HK-2 (cell line): ENCODE data around the gene PTPRG.
"Not testable (repeated sequence)": the region's sequence is repeated elsewhere in the genome, so short reads cannot be mapped to it uniquely, and the experiment has no call there.

ENCODE experiments used
- DNase-seq: peaks from one replicate; pipeline ENCODE4 v3.0.0-alpha.2; 2018; ENCODE audit not compliant: unreplicated experiment

PTPRG gene

DNA sequence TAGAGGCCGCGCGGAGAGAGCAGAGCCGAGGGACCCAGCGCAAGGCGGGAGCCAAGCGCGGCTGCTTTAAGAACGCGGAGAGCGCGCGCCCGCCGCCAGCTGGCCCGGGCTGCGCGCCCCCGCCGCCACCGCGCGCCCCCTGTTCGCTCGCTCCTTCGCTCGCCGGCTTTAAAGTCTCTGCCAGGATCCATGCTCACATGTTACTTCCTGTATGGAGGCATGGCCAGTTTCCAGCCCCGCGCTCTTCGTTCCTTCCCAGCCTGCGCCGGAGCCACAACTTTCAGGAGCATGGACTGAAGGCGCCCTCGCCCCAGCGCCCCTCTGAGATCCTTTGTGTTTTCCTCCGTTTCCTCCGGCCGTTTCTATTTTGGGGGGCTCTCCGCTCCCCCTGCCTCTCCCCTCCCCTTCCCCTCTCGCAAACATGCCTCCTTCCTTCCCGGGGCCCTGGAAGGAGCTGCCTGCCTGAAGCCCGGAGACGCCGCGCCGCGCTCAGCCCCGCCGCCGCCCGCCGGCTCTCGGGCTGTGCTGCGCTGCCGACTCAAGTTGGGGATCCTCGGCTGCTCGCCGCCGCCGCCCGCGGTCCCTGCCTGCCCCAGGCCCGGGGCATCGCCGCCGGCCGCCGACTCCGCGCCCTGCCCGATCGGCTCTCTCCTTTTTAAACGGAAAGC is at the start of gene PTPRG:
PTPRG (plus strand) TSS at position 198 of the 668 bp plus-strand sequence. CDS start 717 bp downstream, outside the sequence.
- peak; percentile 82 for DNase-seq

DNA sequence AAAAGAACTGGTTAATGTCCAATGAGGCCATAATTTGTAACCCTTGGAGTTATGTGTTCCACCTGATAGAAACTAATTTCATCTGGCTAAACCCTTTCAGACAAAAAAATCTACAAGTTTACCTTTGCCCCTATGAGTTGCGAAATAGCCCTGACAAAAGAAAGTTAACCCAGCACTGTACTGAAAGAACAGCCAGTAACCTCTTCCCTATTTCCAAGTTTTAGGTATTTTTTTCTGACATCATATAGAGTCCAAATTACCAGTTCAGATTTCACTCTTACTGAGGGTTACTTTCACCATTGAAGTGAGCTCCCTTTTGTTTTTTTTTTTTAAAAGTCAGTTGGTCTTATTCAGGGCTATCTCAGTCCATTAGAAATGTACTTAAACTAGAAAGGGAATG is 42.8 kb upstream of the PTPRG start:
- no peak for DNase-seq

DNA sequence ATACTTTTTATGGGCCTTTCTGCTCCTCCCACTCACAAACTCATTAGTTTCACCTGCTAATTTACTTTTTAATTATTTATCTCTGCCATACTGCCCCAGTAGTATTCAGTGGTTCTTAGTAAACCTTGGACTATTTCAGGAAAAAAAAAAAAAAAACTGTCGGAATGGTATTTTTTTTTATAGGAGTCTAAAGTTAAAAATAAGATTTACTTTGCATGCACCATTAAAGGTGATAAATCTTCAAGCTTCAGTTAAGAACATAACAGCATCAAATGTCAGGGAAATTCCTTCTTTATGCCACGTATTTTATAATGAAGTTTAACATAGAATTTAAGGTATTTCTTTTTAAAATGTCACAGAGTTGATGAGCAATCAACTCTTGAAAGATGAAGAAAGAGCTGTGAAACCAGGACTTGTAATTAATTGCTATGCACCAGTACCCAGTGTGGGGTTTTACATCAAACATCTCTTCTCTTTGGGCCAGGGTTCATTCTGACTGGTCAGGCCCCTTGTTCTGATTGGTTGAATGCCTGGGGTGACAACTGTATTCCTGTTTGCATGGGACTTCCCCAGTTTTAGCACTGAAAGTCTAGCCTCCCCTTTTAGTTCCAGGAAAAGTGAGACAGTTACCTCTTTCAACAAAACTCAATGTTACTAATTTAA is 40.3 kb upstream of the PTPRG start:
- DNase-seq, result no peak

DNA sequence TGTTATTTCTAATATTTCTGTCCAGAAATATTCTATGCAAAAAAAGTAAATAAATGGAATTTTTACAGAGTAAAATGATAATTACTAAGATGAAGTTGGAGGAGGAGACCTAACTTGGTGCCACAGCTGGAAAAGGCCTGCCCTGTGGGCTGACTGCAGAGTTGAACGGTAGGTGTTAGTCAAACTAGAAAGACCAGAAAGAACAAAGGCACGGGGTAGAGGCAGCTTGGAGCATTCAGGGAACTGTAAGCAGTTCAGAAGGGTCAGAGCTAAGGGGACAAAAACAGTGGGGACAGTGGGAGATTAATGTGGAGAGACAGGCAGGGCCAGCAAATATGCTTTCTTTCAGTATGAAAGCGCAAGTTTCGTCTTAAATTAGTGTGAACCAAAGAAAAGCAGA is 39.3 kb upstream of the PTPRG start:
- DNase-seq, result no peak

DNA sequence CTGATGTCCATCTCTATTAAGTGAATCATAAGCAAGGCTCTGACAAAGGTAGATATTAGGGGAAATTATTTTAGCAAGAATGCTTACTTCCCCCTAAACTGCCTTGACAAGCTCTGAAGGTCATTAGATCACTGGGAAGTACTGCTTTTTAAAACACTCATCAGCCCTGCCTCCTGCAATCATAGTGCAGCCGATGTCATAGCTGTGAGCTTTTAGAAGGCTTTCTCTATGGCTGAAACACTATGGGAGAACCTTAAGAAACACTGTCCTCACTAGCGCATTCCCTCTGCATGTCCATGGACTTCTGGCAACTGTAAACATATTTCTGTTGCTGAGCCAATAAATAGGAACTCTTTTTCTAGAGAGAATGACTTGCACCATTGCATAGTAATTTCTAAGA is 38.7 kb upstream of the PTPRG start:
- DNase-seq, result no peak

DNA sequence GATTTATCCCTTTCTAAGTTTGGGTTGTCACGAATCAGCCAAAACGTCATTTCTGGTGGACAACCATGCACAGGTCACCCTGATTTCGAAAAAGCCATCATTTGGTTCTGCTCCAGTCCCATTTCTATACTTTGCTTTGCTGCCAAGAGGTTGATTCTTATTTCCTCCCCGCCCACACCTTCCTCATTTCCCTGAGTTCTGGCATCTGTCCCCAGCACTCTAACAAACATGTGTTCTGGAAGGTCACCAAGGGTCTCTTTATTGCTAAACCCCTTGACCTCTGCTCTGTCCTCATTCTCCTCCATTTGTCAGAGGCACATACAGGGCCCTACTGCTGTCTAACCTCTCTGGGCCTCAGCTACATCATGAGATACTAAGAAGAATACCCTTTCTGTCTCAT is 36.4 kb upstream of the PTPRG start:
- DNase-seq, result no peak

DNA sequence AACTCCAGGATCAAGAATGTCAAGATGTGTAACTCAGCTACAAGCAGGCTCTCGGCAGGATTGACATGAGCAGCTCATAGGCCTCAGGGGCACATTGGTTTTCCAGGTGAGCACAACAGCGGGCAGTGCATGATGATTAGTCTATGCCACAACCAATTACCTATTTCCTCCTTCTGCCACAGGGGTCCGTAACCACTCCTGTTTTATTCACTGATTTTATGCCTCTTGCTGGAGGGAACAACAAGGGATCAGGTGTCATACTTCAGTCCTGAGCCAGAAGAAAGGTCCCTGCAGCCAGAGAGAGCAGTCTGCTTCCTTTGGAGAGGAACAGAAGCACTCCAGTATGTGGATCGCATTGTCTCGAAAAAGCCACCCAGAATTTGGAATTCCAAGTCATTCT is 35.1 kb upstream of the PTPRG start:
- DNase-seq, result no peak

DNA sequence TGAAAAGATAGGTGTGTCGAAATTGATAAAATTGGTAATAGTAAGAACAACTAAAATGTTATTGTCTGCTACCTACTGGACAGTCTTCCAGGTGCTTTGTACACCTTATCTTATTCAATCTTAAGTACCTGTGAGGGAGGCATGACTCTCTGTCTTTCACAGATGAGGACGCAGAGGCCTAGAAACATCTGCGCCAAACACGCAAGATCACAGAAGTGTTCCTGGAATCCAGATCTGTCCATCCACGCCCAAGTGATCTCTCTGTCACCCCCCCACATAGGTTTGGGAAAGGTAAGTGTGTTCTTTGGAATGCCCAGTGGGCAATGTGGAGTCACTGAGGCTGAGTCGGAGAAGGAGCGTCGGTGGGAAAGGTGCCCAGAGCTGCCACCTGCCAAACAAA is 34.4 kb upstream of the PTPRG start:
- no peak for DNase-seq

DNA sequence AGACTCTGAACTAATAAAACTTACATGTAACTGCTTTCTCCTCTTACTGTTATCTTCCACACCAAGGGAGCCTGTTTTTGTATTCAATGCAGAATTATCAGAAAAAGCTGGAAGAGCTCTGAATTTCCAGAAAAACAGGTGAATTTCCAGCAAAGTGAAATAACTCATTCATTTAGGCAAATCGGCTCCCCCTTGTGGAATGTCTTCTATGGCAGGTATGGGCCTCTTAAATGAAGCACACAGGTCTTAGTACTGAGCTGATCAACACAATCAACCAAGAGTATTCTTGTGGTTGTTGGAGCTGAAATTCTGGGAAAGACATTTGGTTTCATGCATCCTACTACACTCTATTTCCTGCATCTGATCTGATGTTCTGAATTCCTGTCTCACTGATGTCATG is 31.0 kb upstream of the PTPRG start:
- no peak for DNase-seq

DNA sequence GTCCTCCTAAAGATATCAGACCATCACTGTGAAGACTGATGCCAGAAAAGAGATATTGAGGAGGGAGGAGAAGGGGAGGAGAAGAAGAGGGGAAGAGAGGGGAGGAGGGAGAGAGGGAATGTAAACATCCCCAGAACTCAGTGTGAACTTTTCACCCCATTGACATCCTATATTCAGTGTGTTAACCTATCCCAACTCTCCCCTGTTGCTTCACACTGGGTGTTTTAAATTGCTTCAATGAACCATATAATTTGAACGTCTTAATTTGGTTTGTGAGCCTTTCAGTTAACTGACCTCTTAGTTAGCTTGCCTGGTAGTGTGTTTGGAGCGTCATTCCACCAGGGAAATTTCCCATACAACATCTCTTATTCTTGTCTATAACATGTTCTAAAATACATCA is 29.8 kb upstream of the PTPRG start:
- DNase-seq, result no peak

DNA sequence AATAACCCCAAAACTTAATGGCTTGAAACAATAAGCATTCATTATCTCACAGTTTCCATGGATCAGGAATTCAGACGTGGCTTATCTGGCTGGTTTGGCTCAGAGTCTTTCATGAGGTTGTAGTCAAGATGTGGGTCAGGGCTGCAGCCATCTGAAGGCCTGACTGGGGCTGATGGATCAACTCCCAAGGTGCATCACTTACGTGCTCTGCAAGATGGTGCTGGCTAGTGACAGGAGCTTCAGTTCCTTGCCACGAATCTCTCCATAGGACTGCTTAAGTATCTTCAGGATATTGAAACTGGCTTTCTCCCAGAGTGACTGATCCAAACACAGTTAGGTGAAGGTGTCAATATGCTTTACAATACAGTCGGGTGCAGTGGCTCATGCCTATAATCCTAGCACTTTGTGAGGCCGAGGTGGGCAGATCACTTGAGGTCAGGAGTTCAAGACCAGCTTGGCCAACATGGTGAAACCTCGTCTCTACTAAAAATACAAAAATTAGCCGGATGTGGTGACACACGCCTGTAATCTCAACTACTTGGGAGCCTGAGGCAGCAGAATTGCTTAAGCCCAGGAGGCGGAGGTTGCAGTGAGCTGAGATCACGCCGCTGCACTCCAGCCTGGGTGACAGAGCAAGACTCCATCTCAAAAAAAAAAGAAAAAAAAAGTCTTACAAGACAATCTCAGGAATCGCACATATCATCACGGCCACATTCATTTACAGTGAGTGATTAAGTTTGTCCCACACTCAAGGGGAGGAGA is 28.5 kb upstream of the PTPRG start:
- no peak for DNase-seq

DNA sequence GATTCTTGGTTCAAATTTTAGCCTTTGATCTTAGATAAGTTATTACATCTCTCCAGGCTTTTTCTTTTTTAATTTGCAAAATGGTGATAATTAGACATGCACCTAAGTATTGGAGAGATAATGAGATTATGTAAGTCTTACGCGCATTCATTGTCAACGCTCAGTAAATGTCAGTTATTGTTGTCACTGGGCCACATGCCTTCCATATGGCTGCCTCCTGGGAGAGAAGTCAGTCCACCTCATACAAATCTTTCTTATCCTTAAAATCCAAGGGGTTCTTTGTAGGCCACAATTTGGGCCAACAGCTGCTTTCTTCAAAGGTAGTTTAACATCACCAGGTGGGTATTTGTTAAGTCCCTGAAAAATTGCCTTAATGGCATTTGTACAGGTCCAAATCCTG is 25.5 kb upstream of the PTPRG start:
- no peak for DNase-seq

DNA sequence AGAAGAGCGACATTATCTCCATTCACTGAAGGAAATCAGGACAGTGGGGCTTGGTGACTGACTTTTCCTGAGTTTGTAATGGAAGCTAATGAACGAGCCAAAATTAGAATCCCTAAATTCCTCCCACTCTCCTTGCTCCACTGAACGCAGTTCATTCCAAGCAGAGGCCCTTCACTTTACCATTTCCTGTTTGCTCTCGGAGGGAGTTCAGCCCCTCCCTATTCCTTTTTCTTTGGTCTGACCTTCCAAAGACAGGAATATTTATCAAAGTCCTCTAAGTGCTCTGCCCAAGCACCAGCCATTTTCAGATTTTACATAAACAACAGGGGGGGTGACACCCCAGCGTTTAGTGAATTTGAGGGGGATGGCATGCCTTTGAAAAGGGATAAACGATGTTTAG is 24.0 kb upstream of the PTPRG start:
- no peak for DNase-seq

DNA sequence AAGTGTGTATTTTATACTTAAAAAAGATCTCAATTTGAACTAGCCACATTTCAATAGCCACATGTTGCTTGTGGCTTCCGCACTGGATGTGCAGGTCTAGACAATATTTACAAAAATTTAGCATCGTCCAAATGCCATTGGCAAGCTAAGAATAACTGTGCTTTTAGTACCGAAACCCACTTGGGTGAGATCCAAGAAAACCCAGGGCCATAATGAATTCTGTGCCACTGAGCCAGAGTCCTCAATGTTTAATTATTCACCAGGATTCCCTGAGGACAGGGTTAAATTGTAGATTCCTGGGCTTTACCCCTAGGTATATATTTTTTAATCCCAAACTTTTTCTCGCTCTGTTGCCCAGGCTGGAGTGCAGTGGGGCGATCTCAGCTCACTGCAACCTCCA is 22.9 kb upstream of the PTPRG start:
- DNase-seq, result no peak

DNA sequence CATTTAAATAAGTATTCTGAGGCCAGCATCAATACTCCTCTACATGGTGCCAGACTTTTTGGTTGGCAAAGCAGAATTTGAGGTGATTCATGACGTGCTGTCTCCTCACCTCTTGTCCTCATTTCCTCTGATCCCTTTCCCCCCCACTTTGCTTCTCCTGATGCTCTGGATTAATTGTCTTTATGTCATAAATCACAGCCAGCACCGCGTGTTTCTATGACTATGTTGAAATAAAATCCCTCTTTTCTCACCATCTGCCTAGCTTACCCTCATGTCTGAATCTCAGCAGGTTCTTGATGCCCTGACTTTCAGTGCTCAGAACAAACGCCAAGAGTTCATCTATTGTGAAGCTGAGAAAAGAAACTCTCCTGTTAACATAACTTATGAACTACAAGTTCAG is 19.7 kb upstream of the PTPRG start:
- no peak for DNase-seq

DNA sequence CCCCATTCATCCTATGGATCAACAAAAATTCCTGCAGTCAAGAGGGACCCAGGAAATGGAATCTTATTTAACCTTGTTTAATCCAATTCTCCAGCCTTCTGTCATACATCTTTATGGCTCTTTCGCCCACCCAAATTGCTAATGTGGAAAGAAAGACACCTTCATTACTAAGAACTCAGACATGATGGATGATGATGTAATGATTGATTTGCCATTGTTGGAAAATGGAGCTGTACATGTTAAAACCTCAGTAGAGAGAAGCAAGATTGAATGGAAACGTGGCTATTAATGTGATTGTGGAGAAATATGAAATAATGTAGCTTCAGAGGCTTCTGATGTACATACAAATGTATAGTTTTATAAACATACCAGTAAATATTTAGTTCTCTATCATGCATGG is 15.7 kb upstream of the PTPRG start:
- no peak for DNase-seq

DNA sequence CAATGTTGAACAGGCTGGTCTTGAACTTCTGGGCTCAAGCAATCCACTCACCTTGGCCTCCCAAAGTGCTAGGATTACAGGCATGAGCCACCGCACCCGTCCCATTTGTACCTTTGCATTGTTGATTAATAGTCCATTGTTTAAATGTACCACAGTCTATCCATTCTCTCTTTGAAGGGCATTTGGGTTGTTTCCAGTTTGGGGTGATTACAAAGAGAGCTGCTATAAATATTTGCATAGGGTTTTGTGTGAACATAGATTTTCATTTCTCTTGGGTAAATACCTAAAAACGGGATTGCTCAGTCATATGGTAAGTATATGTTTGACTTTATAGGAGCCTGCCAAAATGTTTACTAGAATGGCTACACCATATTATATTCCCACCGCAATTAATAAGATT is 13.7 kb upstream of the PTPRG start:
- no peak for DNase-seq

DNA sequence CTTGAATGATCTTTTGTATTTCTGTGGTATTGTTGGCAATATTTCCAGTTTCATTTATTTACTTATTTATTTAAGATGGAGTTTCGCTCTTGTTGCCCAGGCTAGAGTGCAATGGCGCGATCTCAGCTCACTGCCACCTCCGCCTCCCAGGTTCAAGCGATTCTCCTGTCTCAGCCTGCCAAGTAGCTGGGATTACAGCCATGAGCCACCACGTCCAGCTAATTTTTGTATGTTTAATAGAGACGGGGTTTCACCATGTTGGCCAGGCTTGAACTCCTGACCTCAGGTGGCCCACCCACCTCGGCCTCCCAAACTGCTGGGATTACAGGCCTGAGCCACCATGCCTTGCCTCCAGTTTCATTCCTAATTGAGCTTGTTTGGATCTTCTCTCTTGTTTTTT is 8.7 kb upstream of the PTPRG start:
- not testable (repeated sequence) for DNase-seq

DNA sequence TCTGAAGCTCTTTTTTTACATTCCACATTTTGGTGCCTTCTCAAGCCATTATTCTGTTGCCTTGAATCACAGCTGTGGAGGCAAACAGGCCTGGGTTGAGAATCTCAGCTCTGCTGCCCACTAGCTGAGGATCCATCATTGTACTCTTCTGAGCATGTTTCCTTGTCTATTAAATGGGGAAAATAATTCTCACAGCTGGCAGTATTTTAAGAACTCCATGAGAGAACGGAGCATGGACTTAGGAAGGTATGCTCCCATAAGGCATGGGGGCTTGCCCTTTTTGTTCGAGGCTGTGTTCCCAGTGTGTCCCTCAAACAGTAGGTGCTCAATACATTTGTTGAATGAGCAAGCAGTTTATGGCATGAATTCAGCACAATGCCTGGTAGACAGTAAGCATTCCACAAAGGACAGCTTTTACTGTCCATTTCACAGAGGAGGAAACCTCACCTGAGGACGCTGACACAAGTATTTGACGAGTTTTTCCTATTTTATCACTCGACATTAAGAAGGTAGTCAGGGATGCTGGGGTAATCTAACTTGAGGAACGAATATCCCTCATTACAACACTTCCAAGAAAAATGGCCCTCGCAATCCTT is 2.1 kb upstream of the PTPRG start:
- no peak for DNase-seq

DNA sequence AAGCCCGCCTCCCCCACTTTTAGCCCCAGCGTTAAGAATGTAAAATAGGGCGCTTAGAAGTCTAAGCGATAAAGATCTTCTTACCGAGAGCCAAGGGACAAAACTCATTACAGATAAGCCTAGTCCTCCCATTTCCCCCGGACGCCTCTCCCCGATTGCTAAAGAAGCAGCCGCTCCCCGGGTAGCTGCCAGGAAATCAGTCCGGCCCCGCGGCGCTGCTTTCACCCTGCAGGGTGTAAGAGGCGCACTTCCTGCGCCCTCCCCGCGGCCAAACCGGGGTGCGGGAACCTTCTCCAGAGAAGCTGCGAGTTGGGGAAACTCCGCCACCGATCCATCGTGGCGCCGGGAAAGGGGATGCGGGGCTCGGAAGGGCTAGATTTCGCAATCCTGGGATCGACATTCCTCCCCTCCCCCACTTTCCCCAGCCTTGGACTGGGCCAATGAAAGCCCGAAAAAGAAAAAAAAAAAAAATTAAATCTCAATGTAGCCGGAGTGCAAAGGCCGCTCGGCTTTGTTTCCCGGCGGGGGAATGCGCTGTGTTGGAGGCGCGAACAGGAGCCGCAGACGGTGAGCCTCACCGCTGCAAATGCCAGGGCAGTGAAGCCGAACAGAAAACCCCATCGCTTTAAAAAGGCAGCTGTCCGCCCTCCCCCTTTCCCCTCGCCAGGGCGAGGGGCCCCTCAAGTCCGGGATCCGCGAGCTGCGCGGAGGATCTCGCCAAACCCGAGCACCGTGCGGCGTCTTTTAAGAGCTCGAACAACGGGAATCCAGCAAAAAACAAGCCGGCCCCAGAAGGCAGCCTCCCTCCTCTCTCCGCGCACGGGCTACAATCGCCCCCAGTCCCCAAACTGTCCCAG is 626 bp upstream of the PTPRG start:
- DNase-seq, result peak; percentile 77

DNA sequence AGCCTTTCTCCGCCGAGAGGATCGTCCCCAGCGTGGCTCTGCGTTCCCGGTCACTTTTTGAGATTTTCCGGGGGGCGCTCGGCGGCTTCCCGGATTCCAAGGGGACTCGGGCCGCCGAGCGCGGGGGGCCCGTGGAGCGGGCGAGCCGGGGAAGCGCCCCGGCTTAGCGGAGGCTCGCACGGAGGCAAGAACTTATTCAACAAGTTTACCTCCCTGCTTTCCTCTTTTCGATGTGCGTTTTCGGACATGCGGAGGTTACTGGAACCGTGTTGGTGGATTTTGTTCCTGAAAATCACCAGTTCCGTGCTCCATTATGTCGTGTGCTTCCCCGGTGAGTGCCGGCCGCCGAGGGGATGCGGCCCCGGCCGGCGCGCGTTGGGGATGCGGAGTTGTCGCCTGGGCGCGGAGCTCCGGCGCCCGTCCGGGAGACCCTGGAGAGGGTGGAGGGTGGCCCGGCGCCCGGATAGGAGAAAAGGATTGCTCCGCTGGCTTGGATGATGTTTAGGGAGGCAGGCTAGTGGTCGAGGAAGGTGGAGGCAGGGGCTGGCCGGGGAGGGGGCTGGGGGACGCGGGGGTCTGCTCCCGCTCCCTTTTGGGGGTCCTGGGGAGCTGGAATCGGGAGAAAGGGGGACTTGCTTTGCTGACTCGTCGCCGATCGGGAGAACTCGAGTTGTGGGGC is 810 bp downstream of the PTPRG start:
- DNase-seq, result peak; percentile 37
